ENCODE results near the gene WBP1L. TPM values are rescaled to one million over a fixed set of nuclear protein-coding genes. Genes with fewer than 3 reads are reported as not detected.
A peak's percentile ranks its signal among the peaks of the same experiment; 100 is the strongest.

The WBP1L gene
- polyA plus RNA-seq, 3 donors: 24.8 to 43.0 (median 38.3) TPM

GRCh38 chr10:102822222-102822621, 78.5 kb downstream of the WBP1L start:
- H3K9me3 ChIP-seq (replicated peaks in 1 of 2; ENCODE audit: control insufficient read depth in 1 of 2, insufficient read depth in 1 of 2, low read length in 2 of 2): no peaks in the 10 kb centered on the region
- H3K4me2 ChIP-seq (replicated peaks; ENCODE audit: extremely low read depth, low read length, poor library complexity, severe bottlenecking): no peak overlapping the region
- no peak overlapping the region for H3K4me3 ChIP-seq (replicated peaks in 1 of 3; ENCODE audit: low read depth in 2 of 3, low read length in 3 of 3)
- no peaks in the 10 kb centered on the region for H3K36me3 Mint-ChIP-seq
- H3K4me1 Mint-ChIP-seq: peaks cover 29% of the 10 kb centered on the region
- H4K20me1 ChIP-seq (ENCODE audit: insufficient read depth, low read length): no peaks in the 10 kb centered on the region
- H3K4me3 Mint-ChIP-seq: no peak overlapping the region
- no peak overlapping the region for H3K9ac ChIP-seq (ENCODE audit: insufficient read depth, low read length, poor library complexity, severe bottlenecking)
- H3K27me3 ChIP-seq (ENCODE audit: control insufficient read depth in 2 of 2, insufficient read depth in 2 of 2, low read length in 2 of 2): no peaks in the 10 kb centered on the region
- intact Hi-C loops (cut with micrococcal nuclease): no loop called here
- peaks cover 0 to 3% (median 0%) of the 10 kb centered on the region in 3 donors for H3K27me3 Mint-ChIP-seq (ENCODE audit: low read depth in 3 of 3)
- H3K36me3 ChIP-seq (replicated peaks in 1 of 2; ENCODE audit: control insufficient read depth in 1 of 2, insufficient read depth in 2 of 2, low read length in 2 of 2): no peaks in the 10 kb centered on the region
- DNase-seq: no peak
- H3K9me3 Mint-ChIP-seq: peaks cover 0 to 3% (median 0%) of the 10 kb centered on the region in 7 donors
- H2AFZ ChIP-seq (ENCODE audit: insufficient read depth, low read depth, low read length, poor library complexity, severe bottlenecking): no peak overlapping the region
- WGBS (ENCODE audit: insufficient coverage): 93% methylated on average over 6 of the region's 12 CpGs
- H3K27ac Mint-ChIP-seq: peak overlapping the region in 3 of 7 donors; percentile 6 to 45 (median 33)
- no peaks in the 10 kb centered on the region for H3K79me2 ChIP-seq (ENCODE audit: insufficient read depth, low read length)
- TF ChIP-seq, protein P1, sequence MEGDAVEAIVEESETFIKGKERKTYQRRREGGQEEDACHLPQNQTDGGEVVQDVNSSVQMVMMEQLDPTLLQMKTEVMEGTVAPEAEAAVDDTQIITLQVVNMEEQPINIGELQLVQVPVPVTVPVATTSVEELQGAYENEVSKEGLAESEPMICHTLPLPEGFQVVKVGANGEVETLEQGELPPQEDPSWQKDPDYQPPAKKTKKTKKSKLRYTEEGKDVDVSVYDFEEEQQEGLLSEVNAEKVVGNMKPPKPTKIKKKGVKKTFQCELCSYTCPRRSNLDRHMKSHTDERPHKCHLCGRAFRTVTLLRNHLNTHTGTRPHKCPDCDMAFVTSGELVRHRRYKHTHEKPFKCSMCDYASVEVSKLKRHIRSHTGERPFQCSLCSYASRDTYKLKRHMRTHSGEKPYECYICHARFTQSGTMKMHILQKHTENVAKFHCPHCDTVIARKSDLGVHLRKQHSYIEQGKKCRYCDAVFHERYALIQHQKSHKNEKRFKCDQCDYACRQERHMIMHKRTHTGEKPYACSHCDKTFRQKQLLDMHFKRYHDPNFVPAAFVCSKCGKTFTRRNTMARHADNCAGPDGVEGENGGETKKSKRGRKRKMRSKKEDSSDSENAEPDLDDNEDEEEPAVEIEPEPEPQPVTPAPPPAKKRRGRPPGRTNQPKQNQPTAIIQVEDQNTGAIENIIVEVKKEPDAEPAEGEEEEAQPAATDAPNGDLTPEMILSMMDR (IDR thresholded peaks at IDR 0.05): no peak
- H3K4me1 ChIP-seq (ENCODE audit: control insufficient read depth in 1 of 2, insufficient read depth in 2 of 2, low read length in 2 of 2): peaks cover 28% of the 10 kb centered on the region in 2 donors
- no peak overlapping the region for H3K27ac ChIP-seq (ENCODE audit: low read depth in 1 of 2, low read length in 2 of 2)

DNA sequence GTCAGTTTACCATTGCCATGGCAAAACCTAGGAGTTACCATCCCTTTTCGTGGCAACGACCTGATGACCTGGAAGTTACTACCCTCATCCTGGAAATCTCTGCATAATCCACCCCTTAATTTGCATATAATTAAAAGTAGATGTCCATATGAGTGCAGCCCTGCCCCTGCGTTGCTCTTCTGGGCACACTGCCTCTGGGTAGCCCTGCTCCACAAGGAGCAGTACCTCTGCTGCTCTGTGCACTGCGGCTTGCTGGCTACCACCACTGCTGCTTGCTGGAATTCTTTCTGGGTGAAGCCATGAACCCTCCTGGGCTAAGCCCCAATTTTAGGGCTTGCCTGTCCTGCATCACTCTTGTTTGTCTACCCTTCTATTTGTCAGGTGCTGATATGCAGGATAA, 80.9 kb downstream of the WBP1L start:
- Mint-ChIP-seq H3K9me3 (peaks cover 0 to 3% (median 0%) of the 10 kb centered on the region in 7 donors), H3K27ac (peak overlapping the region in 1 of 7 donors; percentile 33), H3K36me3 (no peaks in the 10 kb centered on the region), H3K27me3 (ENCODE audit: low read depth in 3 of 3) (peaks cover 0 to 5% (median 2%) of the 10 kb centered on the region in 3 donors), H3K4me3 (no peak overlapping the region), H3K4me1 (peaks cover 6% of the 10 kb centered on the region)
- 100% methylated on average over 2 of the region's 4 CpGs for whole genome bisulfite sequencing (ENCODE audit: insufficient coverage)
- Histone ChIP-seq H3K4me1 (ENCODE audit: control insufficient read depth in 1 of 2, insufficient read depth in 2 of 2, low read length in 2 of 2) (peaks cover 3% of the 10 kb centered on the region in 2 donors), H3K79me2 (ENCODE audit: insufficient read depth, low read length) (no peaks in the 10 kb centered on the region), H3K27ac (ENCODE audit: low read depth in 1 of 2, low read length in 2 of 2) (no peak overlapping the region), H3K4me2 (replicated peaks; ENCODE audit: extremely low read depth, low read length, poor library complexity, severe bottlenecking) (no peak overlapping the region), H3K4me3 (replicated peaks in 1 of 3; ENCODE audit: low read depth in 2 of 3, low read length in 3 of 3) (no peak overlapping the region), H4K20me1 (ENCODE audit: insufficient read depth, low read length) (no peaks in the 10 kb centered on the region), H3K9ac (ENCODE audit: insufficient read depth, low read length, poor library complexity, severe bottlenecking) (no peak overlapping the region), H2AFZ (ENCODE audit: insufficient read depth, low read depth, low read length, poor library complexity, severe bottlenecking) (no peak overlapping the region), H3K9me3 (replicated peaks in 1 of 2; ENCODE audit: control insufficient read depth in 1 of 2, insufficient read depth in 1 of 2, low read length in 2 of 2) (no peaks in the 10 kb centered on the region), H3K36me3 (replicated peaks in 1 of 2; ENCODE audit: control insufficient read depth in 1 of 2, insufficient read depth in 2 of 2, low read length in 2 of 2) (no peaks in the 10 kb centered on the region), H3K27me3 (ENCODE audit: control insufficient read depth in 2 of 2, insufficient read depth in 2 of 2, low read length in 2 of 2) (no peaks in the 10 kb centered on the region)
- TF ChIP-seq, protein P1 (IDR thresholded peaks at IDR 0.05): no peak
- DNase-seq: no peak
- intact Hi-C loops (cut with micrococcal nuclease): no loop called here

Measured in CD14-positive monocyte (primary cell).